GM18519 (cell line): ENCODE results near the gene PPM1L.

Source experiments
- ATAC-seq: cut with Tn5 transposase; IDR thresholded peaks from one replicate; pipeline ENCODE4 v1.9.1; 2021; ENCODE audit warnings: mild to moderate bottlenecking, moderate library complexity; ENCODE audit not compliant: unreplicated experiment, low FRiP score

The PPM1L gene

DNA sequence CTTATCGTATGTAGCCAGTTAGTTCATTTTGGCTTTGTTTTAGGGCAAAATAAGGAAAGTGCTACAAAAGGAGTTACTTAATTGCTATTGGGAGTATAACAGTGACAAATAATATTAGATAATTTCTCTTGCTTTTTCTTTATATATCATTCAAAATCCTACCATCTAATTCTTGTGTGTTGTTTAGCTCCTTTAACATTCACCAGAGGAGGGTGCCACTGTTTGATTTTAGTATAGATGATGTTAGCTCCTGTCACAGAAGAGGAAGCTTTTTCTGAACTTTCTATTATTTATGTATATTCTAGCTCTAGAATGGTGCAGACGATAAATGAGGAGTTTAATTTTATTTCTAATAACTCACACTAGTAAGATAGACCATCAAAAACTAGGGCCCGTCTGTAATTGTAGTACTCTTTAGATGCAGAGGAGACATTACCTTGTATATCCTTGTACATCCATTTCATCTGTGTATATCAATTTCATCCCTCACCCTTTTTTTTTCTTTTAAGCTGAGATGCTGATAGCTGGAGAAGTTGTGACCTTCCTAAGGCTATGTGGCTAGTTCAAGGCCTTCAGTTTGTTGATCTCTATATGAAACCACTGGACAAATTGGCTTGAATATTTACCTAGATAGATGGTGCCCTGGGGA, 3.0 kb downstream of the PPM1L start:
- no peak for ATAC-seq

DNA sequence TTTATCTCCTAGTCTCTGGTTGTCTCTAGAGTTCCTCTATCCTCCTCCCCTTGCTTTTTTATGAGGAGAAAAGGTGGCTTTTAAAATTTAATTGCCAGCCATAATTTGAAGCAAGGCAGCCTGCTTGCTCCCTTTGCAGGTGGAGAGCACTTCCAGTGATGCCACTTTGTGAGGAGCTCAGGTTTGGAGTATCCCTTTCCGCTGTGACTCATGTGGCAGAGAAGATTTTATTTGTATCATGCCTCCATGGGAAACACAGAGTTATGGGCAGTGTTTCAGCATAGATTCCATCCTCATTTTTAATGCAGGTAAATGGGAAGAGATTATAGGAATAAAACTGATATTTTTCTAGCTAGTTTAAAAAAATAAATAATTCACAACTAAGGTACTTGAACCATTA, 7.0 kb downstream of the PPM1L start:
- ATAC-seq, result no peak

DNA sequence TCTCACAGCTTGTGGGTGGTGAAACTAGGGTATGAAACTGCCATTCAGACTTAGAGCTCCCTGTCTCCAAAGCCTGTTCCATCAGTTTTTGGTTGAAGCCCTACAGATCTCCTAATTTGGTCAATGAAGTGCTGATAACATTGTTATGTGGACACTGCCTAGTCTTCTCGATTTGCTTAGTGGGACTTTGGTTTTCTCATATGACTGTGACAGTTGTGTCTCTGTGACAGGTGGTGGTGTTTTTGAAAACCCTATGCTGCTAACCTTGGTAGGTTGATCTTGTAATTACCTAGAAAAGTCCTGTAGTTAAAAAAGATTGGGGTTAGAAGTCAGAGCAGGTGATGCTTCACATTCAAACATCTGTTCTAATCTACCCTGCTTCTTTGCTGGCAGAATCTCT, 9.2 kb downstream of the PPM1L start:
- ATAC-seq, result no peak

DNA sequence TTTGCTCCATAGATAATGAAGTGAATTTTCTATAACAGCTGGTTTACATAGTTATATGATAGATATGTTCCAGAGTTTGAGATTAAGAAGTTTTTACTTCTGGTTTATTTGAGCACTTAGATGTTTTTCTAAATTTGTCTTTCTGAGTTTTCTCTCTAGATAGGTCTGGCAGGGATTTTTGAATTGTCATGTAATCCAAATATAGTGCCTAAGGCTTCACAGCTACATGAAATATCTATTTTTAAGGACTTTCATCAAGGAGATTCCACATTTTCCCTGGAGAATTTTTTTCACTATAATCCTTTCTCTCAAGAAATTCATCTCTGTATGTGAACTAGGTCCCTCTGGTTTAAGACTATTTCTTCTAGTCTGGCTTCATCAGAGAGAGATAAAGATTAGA, 12.0 kb downstream of the PPM1L start:
- ATAC-seq, result no peak

DNA sequence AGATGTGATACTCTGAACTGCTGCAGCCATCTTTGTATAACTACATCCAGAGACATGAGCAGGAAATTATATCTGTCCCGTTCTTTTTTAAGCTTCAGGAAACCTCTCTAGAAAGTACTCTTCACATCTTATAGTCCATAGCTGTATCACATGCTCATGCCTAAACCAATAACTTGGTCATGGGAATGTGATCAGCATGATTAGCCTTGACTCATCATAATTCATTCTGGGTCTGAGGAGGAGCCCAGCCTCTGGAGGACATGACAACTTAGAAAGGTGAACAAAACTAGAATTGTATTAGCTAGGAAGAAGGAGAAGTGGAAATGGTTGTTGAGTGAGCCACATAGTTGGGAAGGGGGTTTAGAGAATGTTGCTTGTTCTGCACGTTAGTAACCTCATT, 12.9 kb downstream of the PPM1L start:
- ATAC-seq, result no peak

DNA sequence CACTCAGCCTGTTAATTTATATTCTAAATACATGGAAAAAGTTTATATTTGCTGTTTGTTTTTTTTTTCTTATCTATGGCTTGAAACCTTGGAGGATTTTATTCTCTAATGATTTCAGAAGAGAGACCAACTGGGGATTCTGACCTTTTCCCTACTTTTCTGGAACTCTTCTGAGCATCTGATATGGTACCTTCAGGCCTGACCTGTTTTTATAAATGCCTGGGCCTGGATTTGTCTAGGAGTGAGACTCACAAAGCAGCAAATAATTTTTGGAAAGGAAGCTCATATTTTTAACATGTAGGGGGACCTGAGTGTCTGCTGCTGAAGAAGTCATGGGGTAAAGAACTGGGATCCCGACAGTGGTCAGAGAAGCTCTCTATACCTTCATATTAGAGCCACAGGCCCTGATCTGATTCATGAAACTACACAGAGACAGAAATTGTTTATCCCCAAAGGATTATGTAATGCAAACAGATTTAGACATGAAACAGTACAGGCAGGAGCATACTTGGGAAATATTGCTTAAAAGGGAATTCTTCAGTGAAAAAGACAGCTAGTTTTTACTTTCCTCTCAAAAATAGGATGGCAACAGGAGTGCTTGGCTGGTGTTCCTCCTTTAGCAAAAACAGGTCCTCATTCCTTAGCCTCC, 15.9 kb downstream of the PPM1L start:
- no peak for ATAC-seq

DNA sequence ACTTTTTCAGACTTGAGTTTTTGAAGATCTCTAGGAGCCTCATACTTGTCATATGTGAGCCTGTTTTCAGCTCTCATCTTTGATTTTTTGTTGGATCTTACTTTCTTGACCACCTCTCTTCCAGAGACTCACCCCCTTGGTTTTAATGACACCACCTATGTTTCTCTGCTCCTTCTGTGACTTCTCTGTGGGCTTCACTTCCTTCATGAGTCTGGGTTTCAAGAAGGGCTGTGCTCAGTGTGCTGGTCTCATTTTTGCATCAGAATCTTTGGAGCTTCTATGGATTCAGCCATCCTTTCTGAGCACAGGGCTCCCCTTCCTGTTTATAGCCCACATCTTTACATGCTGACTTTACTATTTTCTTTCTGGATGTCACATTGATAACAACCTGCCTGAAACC, 17.7 kb downstream of the PPM1L start:
- no peak for ATAC-seq

DNA sequence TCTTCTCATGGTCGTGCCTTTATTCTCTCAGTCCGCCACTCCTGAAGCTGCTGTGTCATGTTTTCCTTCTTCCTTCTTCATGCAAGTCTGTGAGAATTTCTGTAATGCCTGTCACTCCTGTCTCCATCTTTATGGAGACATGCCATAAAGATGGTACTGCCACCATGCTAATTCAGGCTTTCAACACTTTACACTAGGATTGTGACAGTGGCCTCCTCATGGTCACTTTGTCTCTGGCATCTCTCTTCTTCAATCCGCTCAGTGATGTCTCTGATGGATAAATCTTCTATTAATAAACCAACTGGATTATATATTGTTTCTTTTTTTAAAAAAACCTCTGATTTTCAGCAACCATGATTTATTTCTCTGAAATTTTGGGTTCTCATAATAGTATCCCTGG, 18.1 kb downstream of the PPM1L start:
- no peak for ATAC-seq

DNA sequence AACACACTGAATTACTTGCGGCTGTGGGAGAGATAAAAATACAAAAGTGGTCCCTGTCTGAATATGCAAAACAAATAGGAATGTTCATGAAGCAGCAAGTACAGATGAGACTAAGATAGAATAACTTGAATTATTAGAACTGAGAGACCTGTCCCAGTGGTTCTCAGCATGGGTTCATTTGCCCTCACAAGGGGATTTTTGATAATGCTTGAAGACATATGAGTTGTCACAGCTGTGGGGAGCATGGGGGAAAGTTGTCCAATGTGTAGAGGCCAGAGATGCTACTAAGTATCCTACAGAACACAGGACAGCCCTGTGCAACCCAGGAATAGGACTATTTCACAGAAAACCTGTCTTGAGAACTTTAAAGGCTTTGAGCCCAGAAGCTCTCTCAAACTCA, 22.4 kb downstream of the PPM1L start:
- no peak for ATAC-seq

DNA sequence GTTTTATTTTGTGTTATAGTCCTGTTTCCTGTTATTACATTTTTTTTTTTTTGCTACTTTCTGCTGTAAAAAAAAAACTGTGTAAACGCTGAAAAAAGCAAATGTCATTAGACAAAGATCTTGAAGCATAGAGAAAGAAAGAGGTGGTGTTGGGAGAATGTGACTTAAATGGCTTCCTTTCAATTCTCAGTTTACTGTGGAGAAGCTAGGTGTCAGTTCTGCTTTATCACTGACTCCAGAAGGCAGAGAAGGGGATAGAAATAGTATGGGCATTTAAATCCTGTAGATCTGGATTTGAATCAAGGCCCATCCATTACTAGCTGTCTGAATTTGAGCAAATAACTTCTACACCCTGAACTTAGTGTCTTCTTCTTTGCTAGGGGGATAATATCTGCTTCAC, 23.0 kb downstream of the PPM1L start:
- ATAC-seq, result no peak

DNA sequence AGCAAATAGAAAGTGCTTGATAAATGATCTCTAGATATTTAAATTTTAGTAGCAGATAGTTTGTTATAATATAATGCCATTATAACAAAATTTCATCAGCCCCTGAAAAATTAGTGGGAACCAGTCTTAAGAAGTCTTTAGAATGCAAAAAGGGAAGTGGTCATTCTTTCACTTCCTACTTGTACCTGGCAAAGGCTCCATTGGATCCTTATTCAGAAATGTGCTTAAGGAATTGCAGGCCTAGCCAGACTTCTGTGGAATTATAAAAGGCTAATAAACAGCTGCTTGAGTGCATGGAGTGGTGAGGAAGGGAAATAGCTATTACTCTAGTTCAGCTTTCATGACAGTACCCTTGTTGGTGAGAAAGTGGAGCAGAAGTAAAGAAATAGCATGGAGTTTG, 24.2 kb downstream of the PPM1L start:
- ATAC-seq, result no peak

DNA sequence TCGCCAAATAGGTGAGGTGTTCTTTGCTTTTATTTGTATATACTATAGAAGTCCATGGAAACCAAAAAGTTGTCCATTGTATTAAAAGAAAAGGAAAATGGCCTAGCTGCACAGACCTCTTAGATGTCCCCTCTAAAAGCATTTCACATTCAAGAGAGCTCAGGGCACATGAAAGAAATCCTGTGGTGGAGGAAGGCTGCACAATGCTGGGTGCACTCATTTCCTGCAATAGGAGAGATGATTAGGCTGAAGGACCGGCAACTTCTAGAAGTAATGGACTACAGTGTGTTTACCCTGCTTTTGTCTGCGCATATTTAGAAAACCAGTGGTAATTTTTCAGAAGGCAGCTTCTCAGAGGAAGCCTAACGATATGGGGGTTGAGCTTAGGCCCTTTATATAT, 25.4 kb downstream of the PPM1L start:
- ATAC-seq, result no peak

DNA sequence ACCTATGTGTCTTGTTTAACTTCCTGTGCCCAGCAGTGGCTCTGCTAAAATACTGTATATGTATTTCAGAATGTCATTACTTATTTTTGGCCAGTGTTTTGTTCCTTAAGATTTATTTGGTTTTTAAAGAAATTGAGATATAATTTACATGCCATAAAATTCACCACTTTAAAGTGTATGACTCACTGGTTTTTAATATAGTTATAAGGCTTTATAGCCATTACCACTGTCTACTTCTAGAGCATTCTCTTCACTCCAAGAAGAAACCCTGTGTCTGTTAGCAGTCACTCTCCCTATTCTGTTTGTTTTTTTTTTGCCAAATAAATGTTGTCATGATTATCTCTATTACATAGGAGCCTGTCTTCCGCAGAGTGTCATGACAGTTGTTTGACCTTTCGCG, 25.8 kb downstream of the PPM1L start:
- no peak for ATAC-seq

DNA sequence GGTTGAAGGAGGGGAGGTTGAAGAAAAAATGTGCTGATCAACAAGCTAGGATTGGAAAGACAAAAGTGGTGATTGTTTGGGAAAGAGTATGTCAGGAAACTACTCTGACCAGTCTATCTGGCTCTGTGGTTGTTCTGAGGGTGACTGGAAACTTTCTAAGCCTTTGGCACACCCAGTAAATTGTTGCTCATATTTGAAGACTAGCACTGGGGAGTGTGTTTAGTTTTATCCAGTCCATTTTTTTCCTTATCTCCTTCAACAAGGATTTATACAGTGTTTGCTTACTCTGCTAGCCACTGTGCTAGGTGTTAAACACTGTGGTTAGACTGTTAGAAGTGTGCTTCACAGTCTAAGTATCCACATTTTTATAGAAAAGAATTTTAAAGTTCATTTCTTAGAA, 28.8 kb downstream of the PPM1L start:
- ATAC-seq, result no peak

DNA sequence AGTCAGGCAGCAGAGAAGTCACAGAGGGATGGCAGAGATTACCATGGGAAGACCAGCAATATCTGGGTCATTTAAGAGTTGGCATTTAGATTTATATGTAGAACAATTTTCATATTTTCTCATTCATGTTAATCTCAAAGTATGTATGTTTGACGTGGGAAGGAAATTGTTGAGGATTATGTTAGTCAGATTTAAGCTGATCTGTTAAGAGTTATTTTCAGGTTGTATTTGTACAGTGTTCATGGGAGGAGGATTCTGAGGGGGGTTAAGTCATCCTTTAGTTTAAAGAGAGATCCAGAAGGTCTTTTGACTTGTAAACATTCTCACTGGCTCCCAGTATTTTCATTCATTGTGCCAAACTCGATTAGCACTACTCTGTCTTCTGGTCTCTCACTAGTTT, 34.7 kb downstream of the PPM1L start:
- no peak for ATAC-seq

DNA sequence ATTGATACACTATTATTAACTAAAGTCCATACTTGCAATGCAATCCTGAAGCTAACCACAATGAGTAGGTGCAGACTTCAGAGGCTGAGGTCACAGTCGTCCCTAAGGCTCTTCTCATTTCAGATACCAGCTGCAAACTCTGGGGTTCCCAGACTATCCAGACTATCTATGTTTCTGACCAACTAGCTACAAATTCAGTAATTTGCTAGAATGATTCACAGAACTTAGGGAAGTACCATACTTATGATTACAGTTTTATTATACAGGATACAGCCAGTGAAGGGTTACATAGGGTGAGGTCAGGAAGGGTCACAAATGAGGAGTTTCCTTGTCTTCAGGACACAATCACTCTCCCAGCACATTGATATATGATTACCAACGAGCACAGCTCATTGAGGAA, 36.5 kb downstream of the PPM1L start:
- no peak for ATAC-seq

DNA sequence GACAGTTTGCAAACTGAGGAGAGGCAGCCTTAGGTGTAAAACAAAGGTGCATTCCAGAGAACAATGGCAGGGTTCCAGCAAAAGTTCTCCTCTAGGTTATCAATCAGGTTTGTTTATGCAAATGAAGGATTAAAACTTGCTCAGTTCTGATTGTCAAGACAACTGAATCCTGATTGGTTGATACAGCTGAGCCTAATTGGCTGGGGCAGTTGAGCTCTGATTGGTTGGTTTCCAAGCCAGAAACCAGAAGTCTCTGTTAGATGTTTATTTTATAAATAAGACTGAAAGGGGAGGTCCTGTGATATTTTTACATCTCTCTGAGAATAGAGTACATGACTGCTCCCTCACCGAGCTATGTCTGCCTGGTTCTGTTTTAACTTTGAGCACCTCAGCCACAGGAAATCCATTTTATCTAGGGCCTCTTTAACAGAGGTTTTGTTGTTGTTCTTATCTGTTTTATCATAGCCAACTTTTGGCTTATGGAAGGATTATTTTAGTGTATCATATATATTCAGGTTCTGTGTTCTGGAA, 37.8 kb downstream of the PPM1L start:
- no peak for ATAC-seq

DNA sequence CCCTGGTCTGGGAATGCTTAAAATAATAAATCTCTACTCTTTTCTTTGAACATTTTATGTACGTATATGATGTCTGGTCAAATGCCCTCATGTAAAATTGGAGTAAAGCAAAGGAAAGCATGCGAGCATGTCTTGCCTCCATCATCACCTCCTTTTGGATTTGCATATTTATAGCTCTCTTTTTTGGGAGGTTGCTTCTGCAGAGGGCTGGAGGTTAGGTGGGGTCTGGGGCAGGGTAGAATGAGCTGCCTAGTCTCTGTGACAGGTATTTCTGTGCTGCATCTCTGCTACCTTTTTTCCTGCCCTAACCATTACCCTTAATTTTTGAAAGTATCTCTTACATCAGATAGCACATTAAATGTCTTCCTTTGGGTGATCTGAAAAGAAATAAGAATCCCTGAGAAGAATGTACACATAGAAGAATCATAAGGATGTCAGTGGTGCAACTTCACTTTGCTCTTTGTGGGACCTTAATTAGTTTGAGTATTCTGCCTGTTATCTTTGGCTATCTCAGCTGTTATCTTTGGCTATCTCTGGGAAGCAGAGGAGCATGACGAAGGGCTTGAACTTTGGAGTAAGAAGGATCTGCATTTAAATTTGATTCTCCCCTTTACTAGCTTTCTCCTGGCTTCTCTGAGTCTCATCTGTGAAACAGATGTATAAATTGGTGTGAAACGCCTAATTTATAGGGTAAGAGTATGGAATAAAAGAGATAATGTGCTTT, 40.2 kb downstream of the PPM1L start:
- ATAC-seq, result no peak

DNA sequence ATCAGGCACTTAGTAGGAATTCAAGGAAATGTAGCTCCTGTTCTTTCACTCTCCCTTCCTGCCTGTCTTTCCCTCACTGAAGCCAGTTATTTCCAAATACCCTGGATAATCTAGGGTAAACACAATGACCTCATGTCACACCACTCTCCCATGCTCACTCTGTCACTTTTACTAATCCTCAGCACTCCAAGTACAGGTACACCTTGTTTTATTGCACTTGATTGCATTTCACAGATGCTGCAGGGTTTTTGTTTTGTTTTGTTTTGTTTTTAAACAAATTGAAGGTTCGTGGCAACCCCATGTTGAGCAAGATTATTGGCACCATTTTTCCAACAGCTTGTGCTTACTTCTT, 40.8 kb downstream of the PPM1L start:
- ATAC-seq, result no peak

DNA sequence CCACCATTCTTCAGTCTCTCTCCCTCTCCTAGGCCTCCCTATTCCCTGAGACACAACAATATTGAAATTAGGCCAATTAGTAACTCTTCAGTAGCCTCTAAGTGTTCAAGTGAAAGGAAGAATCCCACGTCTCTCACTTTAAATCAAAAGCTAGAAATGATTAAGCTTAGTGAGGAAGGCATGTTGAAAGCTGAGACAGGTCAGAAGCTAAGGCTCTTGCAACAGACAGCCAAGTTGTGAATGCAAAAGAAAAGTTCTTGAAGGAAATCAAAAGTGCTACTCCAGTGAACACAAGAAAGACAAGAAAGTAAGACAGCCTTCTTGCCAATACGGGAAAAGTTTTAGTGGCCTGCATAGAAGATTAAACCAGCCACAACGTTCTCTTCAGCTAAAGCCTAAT, 41.3 kb downstream of the PPM1L start:
- no peak for ATAC-seq

DNA sequence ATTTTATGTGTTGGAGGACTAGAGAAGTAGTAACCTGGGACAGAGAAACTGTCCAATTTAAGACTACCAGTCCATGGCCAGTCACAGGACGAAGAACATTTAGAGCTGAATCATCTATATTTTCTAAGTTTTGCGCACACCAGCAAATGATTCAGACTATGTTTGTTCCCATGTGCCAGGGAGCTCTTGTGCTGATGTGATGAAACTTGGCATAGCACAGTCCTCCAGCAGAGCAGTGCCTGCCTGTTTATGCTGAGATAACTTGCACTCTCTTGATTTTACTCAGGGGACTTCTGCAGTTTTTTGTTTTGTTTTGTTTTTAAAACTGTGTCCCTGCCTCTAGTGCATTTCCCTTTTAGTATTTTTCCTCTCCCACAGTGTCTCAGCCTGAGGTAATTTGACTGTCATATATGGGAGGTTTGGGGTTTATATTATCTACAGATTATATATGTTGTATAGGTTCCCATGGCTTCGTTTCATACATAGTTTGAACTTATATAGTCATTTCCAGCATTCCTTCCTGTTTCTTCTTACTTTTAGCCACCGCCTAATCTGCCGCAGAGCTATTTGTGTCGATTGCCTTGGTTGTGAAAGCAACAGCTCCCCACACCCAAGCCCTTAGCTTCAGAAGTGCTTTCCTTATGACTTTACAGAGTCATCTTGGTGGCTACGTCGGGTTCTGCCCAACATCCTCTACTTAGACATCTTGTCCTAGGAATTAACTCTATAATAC, 45.5 kb downstream of the PPM1L start:
- peak; percentile 77 for ATAC-seq
